Tibial nerve (tissue), 4 donors: ENCODE measurements around the gene PSENEN. TPM values are rescaled to one million over a fixed set of nuclear protein-coding genes. Genes with fewer than 3 reads are reported as not detected.
"Not testable (repeated sequence)": the region's sequence is repeated elsewhere in the genome, so short reads cannot be mapped to it uniquely, and the experiment has no call there.

Experiments
- DNase-seq, 2 donors: peaks; one replicate each; pipeline ENCODE4 v3.0.0-alpha.2; 2019; ENCODE audit warnings: low spot score in 2 of 2
- H3K27ac ChIP-seq, 4 donors: fragments of 200-600 bp; sonication (generic) in 3 of 4; one replicate each; pipeline ENCODE4 v1.5.1; 2017 to 2019; ENCODE audit warnings: mild to moderate bottlenecking in 1 of 4
- H3K27me3 ChIP-seq, 2 donors: fragments of 200-600 bp; sonication (generic) in 1 of 2; one replicate each; pipeline versions ENCODE4 v1.5.1 to v1.6.0; 2017 to 2019
- H3K36me3 ChIP-seq, 3 donors: fragments of 200-600 bp; sonication (generic); one replicate each; pipeline ENCODE4 v1.5.1; 2018 to 2019
- H3K4me1 ChIP-seq, 4 donors: fragments of 200-600 bp; sonication (generic) in 3 of 4; one replicate each; pipeline ENCODE4 v1.5.1; 2017 to 2019
- H3K4me3 ChIP-seq, 4 donors: fragments of 200-600 bp; sonication (generic) in 3 of 4; one replicate each; pipeline ENCODE4 v1.5.1; 2017 to 2019; ENCODE audit warnings: mild to moderate bottlenecking in 1 of 4, moderate library complexity in 1 of 4
- H3K9me3 ChIP-seq, 4 donors: fragments of 200-600 bp; sonication (generic) in 3 of 4; one replicate each; pipeline ENCODE4 v1.5.1; 2017 to 2019
- CTCF ChIP-seq, 5 experiments: fragments of 200-600 bp in 3 of 5; fragments of 450-650 bp in 2 of 5; sonication (generic) in 3 of 5; IDR thresholded peaks; one replicate each; pipeline ENCODE4 v1.5.1; 2016 to 2019; ENCODE audit warnings: antibody characterized with exemption in 5 of 5, mild to moderate bottlenecking in 3 of 5, moderate library complexity in 2 of 5
- EP300 ChIP-seq, 2 donors: sonication (generic); formaldehyde crosslinking; IDR thresholded peaks; one replicate each; pipeline ENCODE4 v1.6.1; 2017; ENCODE audit warnings: antibody characterized with exemption in 2 of 2, mild to moderate bottlenecking in 1 of 2
- POLR2A ChIP-seq, 2 donors: fragments of 450-650 bp; IDR thresholded peaks; one replicate each; pipeline ENCODE4 v1.6.1; 2017; ENCODE audit warnings: antibody characterized with exemption in 2 of 2, mild to moderate bottlenecking in 2 of 2, moderate library complexity in 2 of 2
- WGBS, 2 donors: methylation state at CpG; one replicate each; pipeline ENCODE4 v1.1.5; 2018; 5-methylcytosine and 5-hydroxymethylcytosine counted together
- total RNA-seq, 4 donors: library from RNA; depleted of rRNA; stranded (reverse); fragments of >200 nt; gene quantifications; one replicate each; pipeline ENCODE4 v1.1.0, GENCODE V29; 2016

PSENEN gene
- total RNA-seq, 4 donors from 2014 or later: 33.1 to 46.7 (median 40.3) TPM

GRCh38 chr19:35722897-35723296 is 22.6 kb upstream of the PSENEN start:
- H3K4me1 ChIP-seq: peaks cover 0 to 31% (median 10%) of the 10 kb centered on the region in 4 donors
- no peak overlapping the region for H3K4me3 ChIP-seq
- no peak overlapping the region for H3K27ac ChIP-seq
- TF ChIP-seq EP300 (IDR thresholded peaks at IDR 0.05) (no peak), CTCF (IDR thresholded peaks at IDR 0.05) (no peak), POLR2A (IDR thresholded peaks at IDR 0.05) (no peak)
- WGBS, 2 donors: 93 to 100% methylated on average over 4 to 16 of the region's 16 CpGs
- no peaks in the 10 kb centered on the region for H3K27me3 ChIP-seq
- no peaks in the 10 kb centered on the region for H3K9me3 ChIP-seq
- no peak for DNase-seq
- peaks cover 5 to 84% (median 57%) of the 10 kb centered on the region in 3 donors for H3K36me3 ChIP-seq

- Histone ChIP-seq H3K36me3 (peaks cover 5 to 91% (median 65%) of the 10 kb centered on the region in 3 donors), H3K27me3 (no peaks in the 10 kb centered on the region), H3K27ac (no peak overlapping the region), H3K4me3 (no peak overlapping the region), H3K4me1 (peaks cover 0 to 29% (median 9%) of the 10 kb centered on the region in 4 donors), H3K9me3 (no peaks in the 10 kb centered on the region)
- no peak for DNase-seq
- TF ChIP-seq EP300 (IDR thresholded peaks at IDR 0.05) (no peak), CTCF (IDR thresholded peaks at IDR 0.05) (no peak), POLR2A (IDR thresholded peaks at IDR 0.05) (no peak)
- WGBS, 2 donors: 91 to 93% methylated on average over 21 to 24 of the region's 24 CpGs
Measured at GRCh38 chr19:35723671-35724070, 21.8 kb upstream of the PSENEN start.

DNA sequence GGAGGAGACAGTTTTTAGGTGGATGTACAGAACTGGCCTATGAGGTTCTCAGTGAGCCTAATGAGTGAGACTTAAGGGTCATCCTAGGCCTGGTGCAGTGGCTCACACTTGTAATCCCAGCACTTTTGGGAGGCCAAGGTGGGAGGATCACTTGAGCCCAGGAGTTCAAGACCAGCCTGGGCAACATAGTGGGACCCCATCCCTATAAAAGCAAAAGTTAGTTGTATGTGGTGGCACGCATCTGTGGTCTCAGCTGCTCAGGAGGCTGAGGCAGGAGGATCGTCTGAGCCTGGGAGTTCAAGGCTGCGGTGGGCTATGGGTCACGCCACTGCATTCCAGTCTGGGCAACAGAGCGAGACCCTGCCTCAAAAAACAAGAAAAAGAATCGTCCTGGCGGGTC is 21.3 kb upstream of the PSENEN start:
- WGBS, 2 donors: 93% methylated on average over 7 of the region's 7 CpGs
- H3K4me3 ChIP-seq, H3K27me3 ChIP-seq, H3K27ac ChIP-seq, DNase-seq, H3K9me3 ChIP-seq: not testable (repeated sequence)
- Histone ChIP-seq H3K4me1 (peaks cover 0 to 25% (median 5%) of the 10 kb centered on the region in 4 donors), H3K36me3 (peaks cover 5 to 96% (median 69%) of the 10 kb centered on the region in 3 donors)

- Histone ChIP-seq H3K36me3 (peaks cover 5 to 100% (median 71%) of the 10 kb centered on the region in 3 donors), H3K27ac (no peak overlapping the region), H3K4me1 (peaks cover 0 to 20% (median under 1%) of the 10 kb centered on the region in 4 donors), H3K27me3 (no peaks in the 10 kb centered on the region), H3K9me3 (no peaks in the 10 kb centered on the region), H3K4me3 (no peak overlapping the region)
- TF ChIP-seq EP300 (IDR thresholded peaks at IDR 0.05) (no peak), POLR2A (IDR thresholded peaks at IDR 0.05) (no peak), CTCF (IDR thresholded peaks at IDR 0.05) (no peak)
- DNase-seq: no peak
- WGBS, 2 donors: 89 to 92% methylated on average over 12 of the region's 12 CpGs
Measured at GRCh38 chr19:35724560-35724959, 20.9 kb upstream of the PSENEN start.

DNA sequence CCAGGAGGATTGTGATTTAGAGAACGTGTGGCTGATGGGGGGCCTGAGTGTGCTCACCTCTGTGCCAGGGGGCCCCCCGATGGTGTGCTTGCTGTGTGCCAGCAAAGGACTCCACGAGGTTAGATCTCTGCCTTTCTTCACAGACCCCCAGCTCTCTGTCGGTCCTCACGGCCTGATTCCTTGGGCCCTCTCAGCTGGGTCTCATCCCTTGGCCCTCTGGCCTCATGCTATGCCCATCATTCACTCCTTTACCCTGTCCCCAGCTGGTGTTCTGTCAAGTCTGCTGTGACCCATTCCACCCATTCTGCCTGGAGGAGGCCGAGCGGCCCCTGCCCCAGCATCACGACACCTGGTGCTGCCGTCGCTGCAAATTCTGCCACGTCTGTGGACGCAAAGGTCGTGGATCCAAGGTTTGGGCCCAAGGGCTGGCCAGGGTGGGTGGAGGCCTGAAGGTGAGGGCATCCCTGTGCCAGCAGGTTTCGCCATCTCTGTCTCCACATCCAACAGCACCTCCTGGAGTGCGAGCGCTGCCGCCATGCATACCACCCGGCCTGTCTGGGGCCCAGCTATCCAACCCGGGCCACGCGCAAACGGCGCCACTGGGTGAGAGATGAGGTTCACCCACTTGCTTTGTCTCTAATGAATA is 20.1 kb upstream of the PSENEN start:
- 93 to 95% methylated on average over 23 of the region's 23 CpGs for WGBS, 2 donors
- no peak for DNase-seq
- Histone ChIP-seq H3K9me3 (no peaks in the 10 kb centered on the region), H3K4me3 (no peak overlapping the region), H3K27me3 (no peaks in the 10 kb centered on the region), H3K27ac (no peak overlapping the region), H3K36me3 (peaks cover 5 to 100% (median 79%) of the 10 kb centered on the region in 3 donors), H3K4me1 (peaks cover 0 to 13% (median 0%) of the 10 kb centered on the region in 4 donors)
- TF ChIP-seq EP300 (IDR thresholded peaks at IDR 0.05) (no peak), CTCF (IDR thresholded peaks at IDR 0.05) (no peak), POLR2A (IDR thresholded peaks at IDR 0.05) (no peak)
